Naive thymus-derived CD4-positive, alpha-beta T cell (primary cell): ENCODE data around the gene IFT25. TPM values are rescaled to one million over a fixed set of nuclear protein-coding genes. Genes with fewer than 3 reads are reported as not detected.

ENCODE experiments used
- ATAC-seq: fragments of 150-1000 bp; cut with Tn5 transposase; 2 replicates; pipeline ENCODE4 v1.10.0; 2021; ENCODE audit warnings: mild to moderate bottlenecking, moderate library complexity
- CTCF ChIA-PET: fragments of 350-600 bp; sonication (Branson Sonifier 250); formaldehyde crosslinking; loops from one replicate; lab custom pipeline; 2021; ENCODE audit warnings: antibody characterized with exemption; lab: Charles Lee
- POLR2A ChIA-PET: fragments of 350-600 bp; sonication (Branson Sonifier 250); formaldehyde crosslinking; loops from one replicate; lab custom pipeline; 2021; ENCODE audit warnings: antibody characterized with exemption, inconsistent platforms; lab: Charles Lee
- DNase-seq, 9 donors: peaks; one replicate each; pipeline versions ENCODE4 v3.0.0 to v3.0.0-alpha.2; 2020 to 2022; ENCODE audit warnings: mixed read lengths in 1 of 9
- H3K27ac ChIP-seq: one replicate; pipeline ENCODE4 v1.7.0; 2013; ENCODE audit warnings: mild to moderate bottlenecking, low read depth, low read length, moderate library complexity
- H3K27me3 ChIP-seq, 2 donors: one replicate each; pipeline ENCODE4 v1.7.0; 2013; ENCODE audit warnings: low read length in 2 of 2, mild to moderate bottlenecking in 2 of 2, moderate library complexity in 2 of 2; ENCODE audit not compliant: control insufficient read depth in 2 of 2, insufficient read depth in 2 of 2
- H3K36me3 ChIP-seq, 3 experiments: 1 replicate in 2 of 3; 2 replicates in 1 of 3; pipeline ENCODE4 v1.7.0; 2013; ENCODE audit warnings: low read length in 3 of 3, mild to moderate bottlenecking in 3 of 3, moderate library complexity in 1 of 3; ENCODE audit not compliant: insufficient read depth in 3 of 3, control insufficient read depth in 2 of 3
- H3K4me1 ChIP-seq, 2 donors: one replicate each; pipeline ENCODE4 v1.7.0; 2013; ENCODE audit warnings: low read length in 2 of 2, mild to moderate bottlenecking in 2 of 2, moderate library complexity in 1 of 2; ENCODE audit not compliant: control insufficient read depth in 2 of 2, insufficient read depth in 2 of 2
- H3K4me3 ChIP-seq: 2 replicates; pipeline ENCODE4 v1.7.0; 2013; ENCODE audit warnings: mild to moderate bottlenecking, low read length
- H3K9me3 ChIP-seq, 3 experiments: 1 replicate in 2 of 3; 2 replicates in 1 of 3; pipeline ENCODE4 v1.7.0; 2013; ENCODE audit warnings: low read length in 3 of 3; ENCODE audit not compliant: control insufficient read depth in 2 of 3
- H3K27ac Mint-ChIP-seq, 9 donors: one replicate each; pipeline ENCODE4 v1.8.0; 2020 to 2022; ENCODE audit warnings: mixed read lengths in 9 of 9, mild to moderate bottlenecking in 8 of 9, moderate library complexity in 5 of 9, inconsistent platforms in 2 of 9
- H3K27me3 Mint-ChIP-seq, 5 donors: one replicate each; pipeline ENCODE4 v1.8.0; 2021 to 2022; ENCODE audit warnings: mixed read lengths in 5 of 5, mild to moderate bottlenecking in 1 of 5
- H3K36me3 Mint-ChIP-seq, 5 donors: one replicate each; pipeline ENCODE4 v1.8.0; 2020 to 2022; ENCODE audit warnings: mixed read lengths in 5 of 5, mild to moderate bottlenecking in 3 of 5, inconsistent platforms in 1 of 5
- H3K4me1 Mint-ChIP-seq, 7 donors: one replicate each; pipeline ENCODE4 v1.8.0; 2020 to 2022; ENCODE audit warnings: mixed read lengths in 7 of 7, mild to moderate bottlenecking in 3 of 7, inconsistent platforms in 1 of 7
- H3K4me3 Mint-ChIP-seq, 10 donors: one replicate each; pipeline ENCODE4 v1.8.0; 2020 to 2022; ENCODE audit warnings: mild to moderate bottlenecking in 10 of 10, mixed read lengths in 10 of 10, moderate library complexity in 6 of 10, inconsistent platforms in 2 of 10
- H3K9me3 Mint-ChIP-seq, 11 donors: one replicate each; pipeline ENCODE4 v1.8.0; 2020 to 2022; ENCODE audit warnings: mixed read lengths in 11 of 11, mild to moderate bottlenecking in 4 of 11, inconsistent platforms in 1 of 11, moderate library complexity in 1 of 11
- intact Hi-C, 2 donors: fragments of 100-400 bp; cut with micrococcal nuclease; formaldehyde crosslinking; loops; one replicate each; pipeline ENCODE4 v1.15.1; 2023
- polyA plus RNA-seq, 2 donors: library from polyadenylated mRNA; unstranded; fragments of 300-500 nt; fragmentation: Illumina TruSeq; gene quantifications; one replicate each; pipeline ENCODE4 v1.2.3, GENCODE V29; 2021
- total RNA-seq, 6 experiments: library from RNA in 5 of 6; stranded (reverse) in 5 of 6; gene quantifications; 1 replicate in 5 of 6; 2 replicates in 1 of 6; pipeline ENCODE4 v1.2.3 and lab custom pipeline; 2021 to 2026

Gene IFT25
- total and polyA plus RNA-seq, 7 experiments from 2014 or later, result 17.5 to 59.9 (median 41.3) TPM

- H3K4me1 ChIP-seq, result peaks cover 4% of the 10 kb centered on the region in 2 donors
- POLR2A ChIA-PET, result interaction anchor here (0.6 kb wide), 1 partner anchor 26 kb away, joined by 3 read pairs; no protein-coding TSS in a partner anchor
- no peaks in the 10 kb centered on the region for H3K27me3 ChIP-seq
- peak overlapping the region in 1 of 9 donors; percentile 29 for H3K27ac Mint-ChIP-seq
- intact Hi-C loops, result no loop called here
- peaks cover 4 to 8% (median 5%) of the 10 kb centered on the region in 7 donors for H3K4me1 Mint-ChIP-seq
- H3K4me3 Mint-ChIP-seq, result no peak overlapping the region
- peaks cover 0 to 3% (median 0%) of the 10 kb centered on the region in 5 donors for H3K36me3 Mint-ChIP-seq
- no peaks in the 10 kb centered on the region for H3K9me3 ChIP-seq
- DNase-seq (no peak), ATAC-seq (no peak)
- peaks cover 2 to 14% (median 7%) of the 10 kb centered on the region in 5 donors for H3K27me3 Mint-ChIP-seq
- no peaks in the 10 kb centered on the region for H3K36me3 ChIP-seq
- H3K27ac ChIP-seq, result no peak overlapping the region
- no peak overlapping the region for H3K4me3 ChIP-seq
- no peaks in the 10 kb centered on the region for H3K9me3 Mint-ChIP-seq
- CTCF ChIA-PET, result no interaction called here
Measured at GRCh38 chr1:53895421-53895820, 50.1 kb downstream of the IFT25 start.

- no peak for DNase-seq
- Mint-ChIP-seq H3K4me3 (peak overlapping the region in 1 of 10 donors; percentile 10), H3K36me3 (peaks cover 0 to 3% (median 0%) of the 10 kb centered on the region in 5 donors), H3K27ac (no peak overlapping the region), H3K4me1 (peaks cover 9 to 16% (median 12%) of the 10 kb centered on the region in 7 donors), H3K9me3 (no peaks in the 10 kb centered on the region), H3K27me3 (peaks cover 2 to 14% (median 7%) of the 10 kb centered on the region in 5 donors)
- intact Hi-C loops, result no loop called here
- ChIA-PET CTCF (no interaction called here), POLR2A (no interaction called here)
- Histone ChIP-seq H3K27ac (no peak overlapping the region), H3K4me3 (no peak overlapping the region), H3K4me1 (peaks cover 7 to 9% of the 10 kb centered on the region in 2 donors), H3K9me3 (no peaks in the 10 kb centered on the region), H3K36me3 (no peaks in the 10 kb centered on the region), H3K27me3 (no peaks in the 10 kb centered on the region)
- ATAC-seq, result no peak
Measured at GRCh38 chr1:53894644-53895043, 50.9 kb downstream of the IFT25 start.

GRCh38 chr1:53893999-53894636 lies 51.4 kb downstream of the IFT25 start, which contains the start of gene DIO1:
Gene DIO1, plus strand, starts transcription at chr1:53894187. Its CDS starts 24 bp downstream, at chr1:53894211.
- ChIA-PET CTCF (interaction anchor here (1.1 kb wide), 1 partner anchor 21 kb away, joined by 3 read pairs; no protein-coding TSS in a partner anchor), POLR2A (no interaction called here)
- H3K27ac ChIP-seq, result no peak within 1 kb of the TSS
- H3K4me3 Mint-ChIP-seq, result peak within 1 kb of the TSS in 1 of 10 donors; percentile 10
- peaks cover 0 to 3% (median 0%) of the 10 kb centered on the region in 5 donors for H3K36me3 Mint-ChIP-seq
- H3K27me3 Mint-ChIP-seq, result peaks cover 2 to 14% (median 7%) of the 10 kb centered on the region in 5 donors
- H3K4me1 ChIP-seq, result peaks cover 10 to 13% of the 10 kb centered on the region in 2 donors
- no peaks in the 10 kb centered on the region for H3K27me3 ChIP-seq
- ATAC-seq, result no peak
- H3K4me1 Mint-ChIP-seq, result peaks cover 10 to 18% (median 15%) of the 10 kb centered on the region in 7 donors
- no peak within 1 kb of the TSS for H3K4me3 ChIP-seq
- intact Hi-C loops, result no loop called here
- H3K36me3 ChIP-seq, result peaks cover 0 to 5% (median 0%) of the 10 kb centered on the region in 3 experiments
- H3K9me3 Mint-ChIP-seq, result no peaks in the 10 kb centered on the region
- peak within 1 kb of the TSS in 1 of 9 donors; percentile 53 for H3K27ac Mint-ChIP-seq
- DNase-seq, result no peak
- no peaks in the 10 kb centered on the region for H3K9me3 ChIP-seq

GRCh38 chr1:53892911-53893310 lies 52.6 kb downstream of the IFT25 start:
- Mint-ChIP-seq H3K36me3 (peaks cover 0 to 3% (median 1%) of the 10 kb centered on the region in 5 donors), H3K4me3 (no peak overlapping the region), H3K27ac (peak overlapping the region in 1 of 9 donors; percentile 53), H3K4me1 (peaks cover 20 to 30% (median 27%) of the 10 kb centered on the region in 7 donors), H3K27me3 (peaks cover 2 to 14% (median 7%) of the 10 kb centered on the region in 5 donors), H3K9me3 (no peaks in the 10 kb centered on the region)
- no peak overlapping the region for H3K4me3 ChIP-seq
- H3K4me1 ChIP-seq, result peaks cover 20 to 23% of the 10 kb centered on the region in 2 donors
- H3K27ac ChIP-seq, result no peak overlapping the region
- peak; percentile 35 for ATAC-seq
- peaks cover 0 to 6% (median 0%) of the 10 kb centered on the region in 3 experiments for H3K36me3 ChIP-seq
- ChIA-PET POLR2A (no interaction called here), CTCF (interaction anchor here (0.7 to 1.1 kb wide), 2 partner anchors 20 to 121 kb away, joined by 3 read pairs; no protein-coding TSS in a partner anchor)
- no peaks in the 10 kb centered on the region for H3K9me3 ChIP-seq
- H3K27me3 ChIP-seq, result no peaks in the 10 kb centered on the region
- intact Hi-C loops, result no loop called here
- no peak for DNase-seq

GRCh38 chr1:53891678-53892077 lies 53.8 kb downstream of the IFT25 start:
- Mint-ChIP-seq H3K27me3 (peaks cover 2 to 14% (median 7%) of the 10 kb centered on the region in 5 donors), H3K36me3 (peaks cover 0 to 8% (median 3%) of the 10 kb centered on the region in 5 donors), H3K4me3 (no peak overlapping the region), H3K4me1 (peaks cover 24 to 41% (median 37%) of the 10 kb centered on the region in 7 donors), H3K9me3 (no peaks in the 10 kb centered on the region), H3K27ac (no peak overlapping the region)
- CTCF ChIA-PET, result no interaction called here
- peaks cover 0 to 8% (median 0%) of the 10 kb centered on the region in 3 experiments for H3K36me3 ChIP-seq
- no peak overlapping the region for H3K4me3 ChIP-seq
- H3K4me1 ChIP-seq, result peaks cover 20 to 23% of the 10 kb centered on the region in 2 donors
- H3K27me3 ChIP-seq, result no peaks in the 10 kb centered on the region
- DNase-seq (no peak), ATAC-seq (no peak)
- H3K27ac ChIP-seq, result no peak overlapping the region
- POLR2A ChIA-PET, result interaction anchor here (3.3 kb wide), 1 partner anchor 54 kb away, joined by 21 read pairs; the partner anchor contains the start of genes IFT25 and LRRC42
- intact Hi-C loops, result no loop called here
- H3K9me3 ChIP-seq, result no peaks in the 10 kb centered on the region

- DNase-seq (no peak), ATAC-seq (no peak)
- Histone ChIP-seq H3K4me3 (no peak overlapping the region), H3K36me3 (peaks cover 0 to 9% (median 0%) of the 10 kb centered on the region in 3 experiments), H3K27me3 (no peaks in the 10 kb centered on the region), H3K4me1 (peaks cover 20 to 23% of the 10 kb centered on the region in 2 donors), H3K27ac (no peak overlapping the region), H3K9me3 (no peaks in the 10 kb centered on the region)
- H3K27me3 Mint-ChIP-seq, result peaks cover 2 to 8% (median 5%) of the 10 kb centered on the region in 5 donors
- intact Hi-C loops, result no loop called here
- CTCF ChIA-PET, result no interaction called here
- H3K4me1 Mint-ChIP-seq, result peaks cover 26 to 45% (median 41%) of the 10 kb centered on the region in 7 donors
- peak overlapping the region in 4 of 9 donors; percentile 28 to 97 (median 67) for H3K27ac Mint-ChIP-seq
- peaks cover 0 to 8% (median 0%) of the 10 kb centered on the region in 5 donors for H3K36me3 Mint-ChIP-seq
- peak overlapping the region in 8 of 10 donors; percentile 14 to 98 (median 94) for H3K4me3 Mint-ChIP-seq
- no peaks in the 10 kb centered on the region for H3K9me3 Mint-ChIP-seq
- POLR2A ChIA-PET, result interaction anchor here (3.3 kb wide), 1 partner anchor 55 kb away, joined by 21 read pairs; the partner anchor contains the start of genes IFT25 and LRRC42
Measured at GRCh38 chr1:53891018-53891417, 54.5 kb downstream of the IFT25 start.
